GM21529 (cell line): ENCODE results near the gene SYDE1.
"Not testable (repeated sequence)": the region's sequence is repeated elsewhere in the genome, so short reads cannot be mapped to it uniquely, and the experiment has no call there.

Source experiments
- ATAC-seq: cut with Tn5 transposase; IDR thresholded peaks from one replicate; pipeline ENCODE4 v1.9.1; 2021; ENCODE audit not compliant: unreplicated experiment

Gene SYDE1

GRCh38 chr19:15107061-15108010, at the start of gene SYDE1:
TSS of gene SYDE1 (plus strand) at chr19:15107401. CDS start at chr19:15107434, 33 bp downstream.
- no peak for ATAC-seq

GRCh38 chr19:15062036-15062435, 45.2 kb upstream of the SYDE1 start:
- no peak for ATAC-seq

GRCh38 chr19:15070386-15070785, 36.8 kb upstream of the SYDE1 start:
- ATAC-seq = not testable (repeated sequence)

- no peak for ATAC-seq
Measured at GRCh38 chr19:15072930-15073647, 34.1 kb upstream of the SYDE1 start.

- no peak for ATAC-seq
Measured at GRCh38 chr19:15074371-15074770, 32.8 kb upstream of the SYDE1 start.

GRCh38 chr19:15075806-15076205, 31.4 kb upstream of the SYDE1 start:
- ATAC-seq = no peak

GRCh38 chr19:15080002-15080401, 27.2 kb upstream of the SYDE1 start:
- not testable (repeated sequence) for ATAC-seq

GRCh38 chr19:15081911-15082310, 25.3 kb upstream of the SYDE1 start, which contains the start of gene OR1I1:
TSS of gene OR1I1 (plus strand) at chr19:15082211. CDS start at chr19:15087066, 4,855 bp downstream.
- no peak for ATAC-seq

GRCh38 chr19:15087182-15087581, 20.0 kb upstream of the SYDE1 start:
- ATAC-seq = no peak

- ATAC-seq = no peak
Measured at GRCh38 chr19:15091918-15092753, 15.1 kb upstream of the SYDE1 start.

GRCh38 chr19:15093001-15093400, 14.2 kb upstream of the SYDE1 start:
- no peak for ATAC-seq

- no peak for ATAC-seq
Measured at GRCh38 chr19:15096223-15096622, 11.0 kb upstream of the SYDE1 start.

- ATAC-seq = not testable (repeated sequence)
Measured at GRCh38 chr19:15097980-15098379, 9.2 kb upstream of the SYDE1 start.

GRCh38 chr19:15098460-15098859, 8.7 kb upstream of the SYDE1 start:
- no peak for ATAC-seq

- no peak for ATAC-seq
Measured at GRCh38 chr19:15099017-15099582, 8.1 kb upstream of the SYDE1 start.

- ATAC-seq = no peak
Measured at GRCh38 chr19:15101479-15102082, 5.6 kb upstream of the SYDE1 start.

GRCh38 chr19:15104003-15104402, 3.2 kb upstream of the SYDE1 start:
- no peak for ATAC-seq

GRCh38 chr19:15104411-15104810, 2.8 kb upstream of the SYDE1 start:
- no peak for ATAC-seq

- no peak for ATAC-seq
Measured at GRCh38 chr19:15105044-15105443, 2.2 kb upstream of the SYDE1 start.

- ATAC-seq = no peak
Measured at GRCh38 chr19:15108145-15108844, 1.1 kb downstream of the SYDE1 start.
